GM21576 (cell line): ENCODE data around the gene LRRN1.

Experiments
- ATAC-seq: cut with Tn5 transposase; IDR thresholded peaks from one replicate; pipeline ENCODE4 v1.9.1; 2021; ENCODE audit warnings: mild to moderate bottlenecking, moderate library complexity; ENCODE audit not compliant: unreplicated experiment

The LRRN1 gene

GRCh38 chr3:3799173-3800079 is at the start of gene LRRN1:
LRRN1 (plus strand) TSS chr3:3799431; CDS start chr3:3844642, 45,211 bp downstream.
- ATAC-seq: peak; percentile 59

GRCh38 chr3:3753416-3753815 is 45.8 kb upstream of the LRRN1 start:
- ATAC-seq: no peak

- no peak for ATAC-seq
Measured at GRCh38 chr3:3765661-3766060, 33.6 kb upstream of the LRRN1 start.

GRCh38 chr3:3766140-3766539 is 33.1 kb upstream of the LRRN1 start:
- ATAC-seq: no peak

GRCh38 chr3:3771094-3771493 is 28.1 kb upstream of the LRRN1 start:
- no peak for ATAC-seq

GRCh38 chr3:3771567-3771966 is 27.7 kb upstream of the LRRN1 start:
- no peak for ATAC-seq

GRCh38 chr3:3772338-3772737 is 26.9 kb upstream of the LRRN1 start:
- ATAC-seq: no peak

- ATAC-seq: no peak
Measured at GRCh38 chr3:3772920-3773319, 26.3 kb upstream of the LRRN1 start.

GRCh38 chr3:3776607-3777006 is 22.6 kb upstream of the LRRN1 start:
- no peak for ATAC-seq

- ATAC-seq: no peak
Measured at GRCh38 chr3:3778216-3778615, 21.0 kb upstream of the LRRN1 start.

- no peak for ATAC-seq
Measured at GRCh38 chr3:3778641-3779270, 20.5 kb upstream of the LRRN1 start.

- ATAC-seq: no peak
Measured at GRCh38 chr3:3782457-3782856, 16.8 kb upstream of the LRRN1 start.

- ATAC-seq: no peak
Measured at GRCh38 chr3:3783210-3783609, 16.0 kb upstream of the LRRN1 start.

- ATAC-seq: no peak
Measured at GRCh38 chr3:3783696-3784095, 15.5 kb upstream of the LRRN1 start.

GRCh38 chr3:3792391-3792790 is 6.8 kb upstream of the LRRN1 start:
- no peak for ATAC-seq

GRCh38 chr3:3798631-3799113 is 559 bp upstream of the LRRN1 start:
- peak; percentile 47 for ATAC-seq

- no peak for ATAC-seq
Measured at GRCh38 chr3:3800080-3800455, 837 bp downstream of the LRRN1 start.

GRCh38 chr3:3800685-3801493 is 1.7 kb downstream of the LRRN1 start:
- ATAC-seq: no peak

GRCh38 chr3:3801494-3801841 is 2.2 kb downstream of the LRRN1 start:
- ATAC-seq: no peak

GRCh38 chr3:3802046-3802445 is 2.8 kb downstream of the LRRN1 start:
- no peak for ATAC-seq

GRCh38 chr3:3804560-3804959 is 5.3 kb downstream of the LRRN1 start:
- no peak for ATAC-seq
